Activated CD8-positive, alpha-beta T cell treated with anti-CD3 and anti-CD28 coated beads, Interleukin-2, amount 10 ng/mL, durations not matched to agents 7 days and 5 days (primary cell): Measurements from ENCODE around the gene PIK3CB. TPM values are rescaled to one million over a fixed set of nuclear protein-coding genes. Genes with fewer than 3 reads are reported as not detected.
A peak's percentile ranks its signal among the peaks of the same experiment; 100 is the strongest.
"Not testable (repeated sequence)": the region's sequence is repeated elsewhere in the genome, so short reads cannot be mapped to it uniquely, and the experiment has no call there.

Source experiments
- ATAC-seq: fragments of 150-1000 bp; cut with Tn5 transposase; one replicate; pipeline ENCODE4 v1.10.0; 2021; ENCODE audit warnings: moderate library complexity
- CTCF ChIA-PET: fragments of 350-600 bp; sonication (Branson Sonifier 250); formaldehyde crosslinking; loops from one replicate; lab custom pipeline; 2021; ENCODE audit warnings: antibody characterized with exemption; lab: Charles Lee
- POLR2A ChIA-PET: fragments of 350-600 bp; sonication (Branson Sonifier 250); formaldehyde crosslinking; loops from one replicate; lab custom pipeline; 2021; ENCODE audit warnings: antibody characterized with exemption; lab: Charles Lee
- DNase-seq: peaks from one replicate; pipeline ENCODE4 v3.0.0-alpha.2; 2020
- H3K27ac Mint-ChIP-seq: one replicate; pipeline ENCODE4 v1.8.0; 2021; ENCODE audit warnings: mild to moderate bottlenecking, mixed read lengths
- H3K27me3 Mint-ChIP-seq: one replicate; pipeline ENCODE4 v1.8.0; 2021; ENCODE audit warnings: low read depth, mixed read lengths
- H3K36me3 Mint-ChIP-seq: one replicate; pipeline ENCODE4 v1.8.0; 2021; ENCODE audit warnings: low read depth, mixed read lengths
- H3K4me1 Mint-ChIP-seq: one replicate; pipeline ENCODE4 v1.8.0; 2021; ENCODE audit warnings: low read depth, mixed read lengths
- H3K4me3 Mint-ChIP-seq: one replicate; pipeline ENCODE4 v1.8.0; 2021; ENCODE audit warnings: mild to moderate bottlenecking, mixed read lengths
- H3K9me3 Mint-ChIP-seq: one replicate; pipeline ENCODE4 v1.8.0; 2022; ENCODE audit warnings: mixed read lengths; ENCODE audit not compliant: insufficient read depth
- total RNA-seq, 2 experiments: library from RNA; stranded (reverse); gene quantifications; one replicate each; pipeline ENCODE4 v1.2.3, GENCODE V29; 2021

Gene PIK3CB
- total RNA-seq, 2 experiments from 2014 or later, result 3.6 to 4.1 TPM

- Mint-ChIP-seq H3K4me3 (no peak overlapping the region), H3K4me1 (no peaks in the 10 kb centered on the region), H3K36me3 (no peaks in the 10 kb centered on the region), H3K27me3 (no peaks in the 10 kb centered on the region), H3K27ac (no peak overlapping the region), H3K9me3 (peaks cover 8% of the 10 kb centered on the region)
- no peak for ATAC-seq
- POLR2A ChIA-PET, result no interaction called here
- CTCF ChIA-PET, result no interaction called here
- no peak for DNase-seq
These were observed 196.1 kb downstream of the PIK3CB start for GRCh38 chr3:138638641-138639040.

- Mint-ChIP-seq H3K9me3 (no peaks in the 10 kb centered on the region), H3K27ac (no peak overlapping the region), H3K4me1 (no peaks in the 10 kb centered on the region), H3K4me3 (no peak overlapping the region), H3K36me3 (no peaks in the 10 kb centered on the region), H3K27me3 (no peaks in the 10 kb centered on the region)
- ChIA-PET CTCF (no interaction called here), POLR2A (no interaction called here)
- no peak for ATAC-seq
- DNase-seq, result no peak
These were observed 205.2 kb downstream of the PIK3CB start for GRCh38 chr3:138629526-138629925.

- ChIA-PET CTCF (interaction anchor here (1.0 to 2.0 kb wide), 3 partner anchors 28 to 290 kb away, joined by 3 to 10 read pairs (median 8); partner anchors contain the start of gene CEP70), POLR2A (no interaction called here)
- Mint-ChIP-seq H3K27me3 (no peaks in the 10 kb centered on the region), H3K4me3 (no peak overlapping the region), H3K4me1 (peaks cover 4% of the 10 kb centered on the region), H3K36me3 (no peaks in the 10 kb centered on the region), H3K9me3 (no peaks in the 10 kb centered on the region), H3K27ac (no peak overlapping the region)
- DNase-seq (no peak), ATAC-seq (no peak)
These were observed 208.9 kb downstream of the PIK3CB start for GRCh38 chr3:138625707-138626365.

DNA sequence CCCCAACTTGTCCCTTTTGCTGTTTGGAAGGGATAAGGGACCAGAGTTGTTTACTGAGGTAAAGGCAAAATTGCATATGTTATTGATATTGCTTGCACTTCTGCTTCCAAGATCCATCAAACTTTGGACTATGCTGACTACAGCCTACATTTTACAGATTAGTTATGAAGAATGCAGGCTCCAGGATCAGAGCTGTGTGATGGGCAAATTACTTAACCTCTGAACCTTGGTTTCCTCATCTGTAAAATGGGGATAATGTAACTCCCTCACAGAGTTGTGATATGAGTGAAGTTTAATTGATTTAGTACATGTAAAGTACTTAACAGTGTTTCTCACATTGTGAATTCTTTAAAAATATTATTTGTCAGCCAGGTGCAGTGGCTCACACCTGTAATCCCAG lies 210.2 kb downstream of the PIK3CB start:
- H3K36me3 Mint-ChIP-seq, result no peaks in the 10 kb centered on the region
- ChIA-PET CTCF (interaction anchor here (1.3 to 1.7 kb wide), 3 partner anchors 145 to 299 kb away, joined by 3 to 5 read pairs (median 3); no protein-coding TSS in a partner anchor), POLR2A (no interaction called here)
- H3K4me1 Mint-ChIP-seq, result peaks cover 4% of the 10 kb centered on the region
- DNase-seq, result no peak
- H3K27me3 Mint-ChIP-seq, result no peaks in the 10 kb centered on the region
- no peak overlapping the region for H3K27ac Mint-ChIP-seq
- no peaks in the 10 kb centered on the region for H3K9me3 Mint-ChIP-seq
- no peak for ATAC-seq
- no peak overlapping the region for H3K4me3 Mint-ChIP-seq

GRCh38 chr3:138620431-138620830 lies 214.3 kb downstream of the PIK3CB start:
- Mint-ChIP-seq H3K9me3 (no peaks in the 10 kb centered on the region), H3K36me3 (no peaks in the 10 kb centered on the region), H3K27me3 (peaks cover 3% of the 10 kb centered on the region), H3K27ac (no peak overlapping the region), H3K4me1 (peaks cover 4% of the 10 kb centered on the region), H3K4me3 (no peak overlapping the region)
- ChIA-PET POLR2A (no interaction called here), CTCF (no interaction called here)
- ATAC-seq, result no peak
- DNase-seq, result no peak

- Mint-ChIP-seq H3K27me3 (peaks cover 3% of the 10 kb centered on the region), H3K36me3 (no peaks in the 10 kb centered on the region), H3K4me3 (no peak overlapping the region), H3K27ac (no peak overlapping the region), H3K9me3 (no peaks in the 10 kb centered on the region), H3K4me1 (peaks cover 3% of the 10 kb centered on the region)
- ChIA-PET CTCF (interaction anchor here (1.2 kb wide), 1 partner anchor 136 kb away, joined by 3 read pairs; no protein-coding TSS in a partner anchor), POLR2A (no interaction called here)
- no peak for DNase-seq
- no peak for ATAC-seq
These were observed 219.3 kb downstream of the PIK3CB start for GRCh38 chr3:138615462-138615861.

- Mint-ChIP-seq H3K9me3 (no peaks in the 10 kb centered on the region), H3K27me3 (no peaks in the 10 kb centered on the region), H3K27ac (peak overlapping the region; percentile 88), H3K4me1 (peaks cover 16% of the 10 kb centered on the region), H3K36me3 (peaks cover 4% of the 10 kb centered on the region), H3K4me3 (peak overlapping the region; percentile 74)
- ChIA-PET POLR2A (interaction anchor here (0.6 to 3.1 kb wide), 3 partner anchors 16 to 32 kb away, joined by 4 to 20 read pairs (median 7); partner anchors contain the start of gene CEP70), CTCF (interaction anchor here (1.1 to 6.0 kb wide), 3 partner anchors 15 to 306 kb away, joined by 3 to 36 read pairs (median 14); partner anchors contain the start of gene CEP70)
- DNase-seq, result no peak
- ATAC-seq, result no peak
These were observed 224.8 kb downstream of the PIK3CB start for GRCh38 chr3:138609898-138610266.

GRCh38 chr3:138608322-138609135 lies 226.2 kb downstream of the PIK3CB start, which contains the start of gene FAIM:
Gene FAIM (plus strand): TSS chr3:138608771. CDS start chr3:138619727, 10,956 bp downstream.
- DNase-seq, result peak; percentile 73

DNA sequence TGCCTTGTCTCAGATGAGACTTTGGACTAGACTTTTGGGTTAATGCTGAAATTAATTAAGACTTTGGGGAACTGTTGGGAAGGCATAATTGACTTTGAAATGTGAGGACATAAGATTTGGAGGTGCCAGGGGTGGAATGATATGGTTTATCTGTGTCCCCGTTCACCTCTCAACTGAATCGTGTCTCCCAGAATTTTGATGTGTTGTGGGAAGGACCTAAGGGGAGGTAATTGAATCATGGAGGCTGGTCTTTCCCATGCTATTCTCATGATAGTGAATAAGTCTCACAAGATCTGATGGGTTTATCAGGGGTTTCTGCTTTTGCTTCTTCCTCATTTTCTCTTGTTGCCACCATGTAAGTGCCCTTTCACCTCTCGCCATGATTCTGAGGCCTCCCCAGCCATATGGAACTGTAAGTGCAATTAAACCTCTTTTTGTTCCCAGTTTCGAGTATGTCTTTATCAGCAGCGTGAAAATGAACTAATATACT lies 230.6 kb downstream of the PIK3CB start:
- ATAC-seq, H3K27ac Mint-ChIP-seq, H3K9me3 Mint-ChIP-seq, CTCF ChIA-PET, H3K4me1 Mint-ChIP-seq, H3K27me3 Mint-ChIP-seq, H3K4me3 Mint-ChIP-seq, POLR2A ChIA-PET, DNase-seq: not testable (repeated sequence)
- H3K36me3 Mint-ChIP-seq, result peaks cover 15% of the 10 kb centered on the region

More at GRCh38 chr3:138608322-138609135, 226.2 kb downstream of the PIK3CB start, which contains the start of gene FAIM:
- peaks cover 10% of the 10 kb centered on the region for H3K36me3 Mint-ChIP-seq
- POLR2A ChIA-PET, result interaction anchor here (0.5 to 3.1 kb wide), 8 partner anchors 11 to 227 kb away, joined by 3 to 20 read pairs (median 4); partner anchors contain the start of gene CEP70
- peaks cover 16% of the 10 kb centered on the region for H3K4me1 Mint-ChIP-seq
- ATAC-seq, result peak; percentile 80
- CTCF ChIA-PET, result interaction anchor here (0.6 to 6.0 kb wide), 3 partner anchors 14 to 308 kb away, joined by 4 to 36 read pairs (median 14); partner anchors contain the start of gene CEP70
- H3K9me3 Mint-ChIP-seq, result no peaks in the 10 kb centered on the region
- H3K4me3 Mint-ChIP-seq, result peak within 1 kb of the TSS; percentile 74
- peak within 1 kb of the TSS; percentile 88 for H3K27ac Mint-ChIP-seq
- no peaks in the 10 kb centered on the region for H3K27me3 Mint-ChIP-seq
